Lower leg skin (tissue), 4 donors: ENCODE data around the gene ABCA4. TPM values are rescaled to one million over a fixed set of nuclear protein-coding genes. Genes with fewer than 3 reads are reported as not detected.

ENCODE experiments used
- DNase-seq, 2 donors: peaks; one replicate each; pipeline ENCODE4 v3.0.0-alpha.2; 2019; ENCODE audit warnings: low spot score in 2 of 2
- H3K4me3 ChIP-seq: fragments of 200-600 bp; sonication (generic); 2 replicates; pipeline ENCODE4 v1.5.1; 2017; ENCODE audit warnings: mild to moderate bottlenecking, low read depth; ENCODE audit not compliant: poor library complexity, severe bottlenecking
- CTCF ChIP-seq, 3 donors: fragments of 450-650 bp; IDR thresholded peaks; one replicate each; pipeline ENCODE4 v1.5.1; 2016; ENCODE audit warnings: antibody characterized with exemption in 3 of 3, mild to moderate bottlenecking in 3 of 3, moderate library complexity in 2 of 3
- POLR2A ChIP-seq, 2 donors: fragments of 450-650 bp; IDR thresholded peaks; one replicate each; pipeline ENCODE4 v1.6.1; 2016 to 2017; ENCODE audit warnings: antibody characterized with exemption in 2 of 2, mild to moderate bottlenecking in 1 of 2, moderate library complexity in 1 of 2
- WGBS, 2 donors: methylation state at CpG; one replicate each; pipeline ENCODE4 v1.1.5; 2018; 5-methylcytosine and 5-hydroxymethylcytosine counted together
- intact Hi-C: fragments of 100-400 bp; cut with DNase I; formaldehyde crosslinking; loops from one replicate; pipeline ENCODE4 v1.15.0; 2023; ENCODE audit warnings: low total_unique reads
- total RNA-seq, 4 donors: library from RNA; depleted of rRNA; stranded (reverse); fragments of >200 nt; gene quantifications; one replicate each; pipeline ENCODE4 v1.1.0, GENCODE V29; 2016

ABCA4 gene
- total RNA-seq, 4 donors from 2014 or later: 0.46 to 5.3 (median 3.8) TPM

GRCh38 chr1:94056996-94057395 is 64.0 kb downstream of the ABCA4 start:
- no peak for DNase-seq
- intact Hi-C loops: no loop called here
- no peak overlapping the region for H3K4me3 ChIP-seq
- WGBS, 2 donors: 79 to 82% methylated on average over 2 of the region's 2 CpGs
- TF ChIP-seq POLR2A (IDR thresholded peaks at IDR 0.05) (no peak), CTCF (IDR thresholded peaks at IDR 0.05) (no peak)

- no peak for TF ChIP-seq POLR2A (IDR thresholded peaks at IDR 0.05)
- no peak for TF ChIP-seq CTCF (IDR thresholded peaks at IDR 0.05)
Observed at GRCh38 chr1:94056171-94056570, 64.8 kb downstream of the ABCA4 start.

GRCh38 chr1:94055459-94056122 is 65.4 kb downstream of the ABCA4 start:
- TF ChIP-seq POLR2A (IDR thresholded peaks at IDR 0.05) (no peak), CTCF (IDR thresholded peaks at IDR 0.05) (no peak)
- H3K4me3 ChIP-seq: no peak overlapping the region
- intact Hi-C loops: no loop called here
- 78 to 85% methylated on average over 5 of the region's 5 CpGs for WGBS, 2 donors
- no peak for DNase-seq

More at GRCh38 chr1:94056171-94056570, 64.8 kb downstream of the ABCA4 start:
- intact Hi-C loops: no loop called here
- no peak for DNase-seq
- 83 to 84% methylated on average over 6 of the region's 6 CpGs for WGBS, 2 donors
- no peak overlapping the region for H3K4me3 ChIP-seq

GRCh38 chr1:94050675-94051074 is 70.3 kb downstream of the ABCA4 start:
- H3K4me3 ChIP-seq: no peak overlapping the region
- WGBS, 2 donors: 92 to 97% methylated on average over 1 of the region's 1 CpG
- intact Hi-C loops: no loop called here
- no peak for TF ChIP-seq CTCF (IDR thresholded peaks at IDR 0.05)
- TF ChIP-seq POLR2A (IDR thresholded peaks at IDR 0.05): no peak
- no peak for DNase-seq

- no peak for DNase-seq
- no peak for TF ChIP-seq CTCF (IDR thresholded peaks at IDR 0.05)
- no peak for TF ChIP-seq POLR2A (IDR thresholded peaks at IDR 0.05)
- intact Hi-C loops: no loop called here
- WGBS, 2 donors: 49 to 82% methylated on average over 1 of the region's 1 CpG
- no peak overlapping the region for H3K4me3 ChIP-seq
Observed at GRCh38 chr1:94050254-94050653, 70.7 kb downstream of the ABCA4 start.

GRCh38 chr1:94049791-94050190 is 71.2 kb downstream of the ABCA4 start:
- no peak overlapping the region for H3K4me3 ChIP-seq
- TF ChIP-seq POLR2A (IDR thresholded peaks at IDR 0.05): no peak
- TF ChIP-seq CTCF (IDR thresholded peaks at IDR 0.05): no peak
- 71 to 84% methylated on average over 3 of the region's 3 CpGs for WGBS, 2 donors
- intact Hi-C loops: no loop called here
- DNase-seq: no peak
